Endodermal cell (in vitro differentiated cells): Measurements from ENCODE around the gene UNC5B. TPM values are rescaled to one million over a fixed set of nuclear protein-coding genes. Genes with fewer than 3 reads are reported as not detected.

Source experiments
- DNase-seq: peaks from one replicate; pipeline ENCODE4 v3.0.0-alpha.2; 2017
- H3K27ac ChIP-seq: 2 replicates; pipeline ENCODE4 v1.5.1; 2013; ENCODE audit warnings: mild to moderate bottlenecking, low read depth, low read length, moderate library complexity
- H3K27me3 ChIP-seq: 2 replicates; pipeline ENCODE4 v1.6.1; 2013; ENCODE audit warnings: mild to moderate bottlenecking, low read length, moderate library complexity; ENCODE audit not compliant: insufficient read depth, control insufficient read depth, poor library complexity, severe bottlenecking
- H3K36me3 ChIP-seq: 2 replicates; pipeline ENCODE4 v1.7.0; 2013; ENCODE audit warnings: mild to moderate bottlenecking, low read length, moderate library complexity; ENCODE audit not compliant: control insufficient read depth, insufficient read depth
- H3K4me1 ChIP-seq: one replicate; pipeline ENCODE4 v1.7.0; 2013; ENCODE audit warnings: low read length; ENCODE audit not compliant: control insufficient read depth, insufficient read depth
- H3K4me3 ChIP-seq: 2 replicates; pipeline ENCODE4 v1.5.1; 2013; ENCODE audit warnings: mild to moderate bottlenecking, low read length, moderate library complexity
- H3K9ac ChIP-seq: 2 replicates; pipeline ENCODE4 v1.6.1; 2013; ENCODE audit warnings: mild to moderate bottlenecking, low read length, moderate library complexity; ENCODE audit not compliant: poor library complexity, severe bottlenecking; ENCODE audit errors: extremely low read depth
- H3K9me3 ChIP-seq: 2 replicates; pipeline ENCODE4 v1.6.1; 2013; ENCODE audit warnings: mild to moderate bottlenecking, low read length, moderate library complexity; ENCODE audit not compliant: control insufficient read depth
- H3K27ac Mint-ChIP-seq: 2 replicates; pipeline ENCODE4 v1.8.0; 2020; ENCODE audit warnings: mixed read lengths
- H3K27me3 Mint-ChIP-seq: 2 replicates; pipeline ENCODE4 v1.8.0; 2021; ENCODE audit warnings: mild to moderate bottlenecking, mixed read lengths; ENCODE audit not compliant: insufficient read depth
- H3K36me3 Mint-ChIP-seq: 2 replicates; pipeline ENCODE4 v1.8.0; 2020; ENCODE audit warnings: low read depth, mixed read lengths
- H3K4me1 Mint-ChIP-seq: 2 replicates; pipeline ENCODE4 v1.8.0; 2020; ENCODE audit warnings: mixed read lengths
- H3K4me3 Mint-ChIP-seq: 2 replicates; pipeline ENCODE4 v1.8.0; 2020; ENCODE audit warnings: mild to moderate bottlenecking, moderate library complexity, mixed read lengths
- H3K9me3 Mint-ChIP-seq: 2 replicates; pipeline ENCODE4 v1.8.0; 2020; ENCODE audit warnings: mild to moderate bottlenecking, mixed read lengths
- WGBS, 2 experiments: methylation state at CpG; one replicate each; pipeline versions ENCODE4 v1.1.5 to v1.1.7; 2013; ENCODE audit warnings: missing lambda C conversion rate in 2 of 2, mixed read lengths in 1 of 2; ENCODE audit not compliant: insufficient coverage in 1 of 2, insufficient read length in 1 of 2; 5-methylcytosine and 5-hydroxymethylcytosine counted together
- total RNA-seq, 2 donors: library from RNA; stranded (reverse); fragmentation: NEBNext Ultra II Directional in 1 of 2; extraction: Animal tissue kit (Norgen Biotek cat#: 25700) in 1 of 2; gene quantifications; 2 replicates in 1 of 2; 3 replicates in 1 of 2; pipeline ENCODE4 v1.2.1, GENCODE V29; 2021
- TF ChIP-seq, protein P1 (sequence below): fragments of 200-600 bp; sonication (generic); conservative IDR thresholded peaks from 2 replicates; pipeline ENCODE4 v1.5.0; 2021; ENCODE audit warnings: antibody characterized with exemption, mild to moderate bottlenecking

Gene UNC5B
- total RNA-seq, 2 donors from 2014 or later, result 9.7 to 14.5 TPM

DNA sequence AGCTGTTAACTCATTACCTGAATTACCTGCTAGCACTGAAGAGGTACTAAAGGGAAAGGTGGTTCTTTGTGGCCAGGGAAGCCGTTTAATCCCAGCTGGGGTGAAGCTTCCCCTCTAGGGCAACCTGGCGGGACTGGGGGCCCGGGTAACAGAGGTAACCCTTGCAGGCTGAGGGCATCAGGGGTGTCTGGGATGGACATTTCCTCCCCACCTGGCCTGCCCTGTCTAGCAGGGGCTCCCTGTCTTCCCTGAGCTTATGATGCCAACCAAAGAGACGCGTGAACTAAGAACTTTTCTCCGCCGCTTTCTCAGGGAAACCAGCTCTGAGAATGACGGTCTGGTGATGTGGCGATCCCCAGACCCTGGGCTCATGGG lies 52.8 kb downstream of the UNC5B start:
- no peaks in the 10 kb centered on the region for H3K27me3 ChIP-seq
- H3K9me3 ChIP-seq, result no peaks in the 10 kb centered on the region
- H3K4me3 ChIP-seq, result no peak overlapping the region
- no peak overlapping the region for H3K9ac ChIP-seq
- WGBS, 2 experiments, result 93 to 97% methylated on average over 9 of the region's 9 CpGs
- Mint-ChIP-seq H3K4me1 (peaks cover 36% of the 10 kb centered on the region), H3K27ac (peak overlapping the region; percentile 55), H3K4me3 (no peak overlapping the region), H3K9me3 (no peaks in the 10 kb centered on the region), H3K36me3 (no peaks in the 10 kb centered on the region), H3K27me3 (no peaks in the 10 kb centered on the region)
- TF ChIP-seq, protein P1, sequence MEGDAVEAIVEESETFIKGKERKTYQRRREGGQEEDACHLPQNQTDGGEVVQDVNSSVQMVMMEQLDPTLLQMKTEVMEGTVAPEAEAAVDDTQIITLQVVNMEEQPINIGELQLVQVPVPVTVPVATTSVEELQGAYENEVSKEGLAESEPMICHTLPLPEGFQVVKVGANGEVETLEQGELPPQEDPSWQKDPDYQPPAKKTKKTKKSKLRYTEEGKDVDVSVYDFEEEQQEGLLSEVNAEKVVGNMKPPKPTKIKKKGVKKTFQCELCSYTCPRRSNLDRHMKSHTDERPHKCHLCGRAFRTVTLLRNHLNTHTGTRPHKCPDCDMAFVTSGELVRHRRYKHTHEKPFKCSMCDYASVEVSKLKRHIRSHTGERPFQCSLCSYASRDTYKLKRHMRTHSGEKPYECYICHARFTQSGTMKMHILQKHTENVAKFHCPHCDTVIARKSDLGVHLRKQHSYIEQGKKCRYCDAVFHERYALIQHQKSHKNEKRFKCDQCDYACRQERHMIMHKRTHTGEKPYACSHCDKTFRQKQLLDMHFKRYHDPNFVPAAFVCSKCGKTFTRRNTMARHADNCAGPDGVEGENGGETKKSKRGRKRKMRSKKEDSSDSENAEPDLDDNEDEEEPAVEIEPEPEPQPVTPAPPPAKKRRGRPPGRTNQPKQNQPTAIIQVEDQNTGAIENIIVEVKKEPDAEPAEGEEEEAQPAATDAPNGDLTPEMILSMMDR, result no peak
- peaks cover 16% of the 10 kb centered on the region for H3K4me1 ChIP-seq
- no peaks in the 10 kb centered on the region for H3K36me3 ChIP-seq
- no peak overlapping the region for H3K27ac ChIP-seq
- DNase-seq, result no peak

DNA sequence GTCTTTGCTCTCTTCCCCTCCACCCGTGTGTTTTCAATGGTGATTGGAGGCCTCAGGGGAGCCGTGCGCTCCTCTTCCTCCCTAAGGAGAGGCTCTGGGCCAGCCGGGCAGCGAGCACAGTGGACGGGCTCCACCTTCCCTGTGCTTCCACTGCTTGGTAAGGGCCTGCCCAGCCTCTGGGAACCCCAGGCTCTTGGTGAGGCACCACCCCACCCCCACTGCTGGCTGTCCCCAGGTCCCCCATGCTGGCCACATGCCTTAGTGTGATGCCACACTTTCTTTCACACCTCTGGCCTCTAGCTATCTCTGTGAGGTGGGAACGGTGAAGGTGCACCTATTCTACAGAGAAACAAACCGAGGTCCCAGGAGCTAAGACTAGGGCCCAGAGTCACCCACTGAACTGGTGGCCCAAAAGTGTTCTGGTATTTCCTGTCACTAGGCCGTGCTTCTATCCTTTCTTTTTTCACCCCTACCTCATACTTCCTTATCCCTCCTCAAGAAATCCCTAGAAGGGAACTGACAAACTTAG lies 53.3 kb downstream of the UNC5B start:
- Histone ChIP-seq H3K4me1 (peaks cover 16% of the 10 kb centered on the region), H3K4me3 (no peak overlapping the region), H3K27me3 (no peaks in the 10 kb centered on the region), H3K36me3 (no peaks in the 10 kb centered on the region), H3K9ac (no peak overlapping the region), H3K27ac (peak overlapping the region; percentile 68), H3K9me3 (no peaks in the 10 kb centered on the region)
- DNase-seq, result no peak
- peak overlapping the region; percentile 55 for H3K27ac Mint-ChIP-seq
- TF ChIP-seq, protein P1, result no peak
- WGBS, 2 experiments, result 91 to 100% methylated on average over 2 to 9 of the region's 9 CpGs
- H3K36me3 Mint-ChIP-seq, result no peaks in the 10 kb centered on the region
- peaks cover 36% of the 10 kb centered on the region for H3K4me1 Mint-ChIP-seq
- no peaks in the 10 kb centered on the region for H3K27me3 Mint-ChIP-seq
- H3K4me3 Mint-ChIP-seq, result no peak overlapping the region
- H3K9me3 Mint-ChIP-seq, result no peaks in the 10 kb centered on the region

DNA sequence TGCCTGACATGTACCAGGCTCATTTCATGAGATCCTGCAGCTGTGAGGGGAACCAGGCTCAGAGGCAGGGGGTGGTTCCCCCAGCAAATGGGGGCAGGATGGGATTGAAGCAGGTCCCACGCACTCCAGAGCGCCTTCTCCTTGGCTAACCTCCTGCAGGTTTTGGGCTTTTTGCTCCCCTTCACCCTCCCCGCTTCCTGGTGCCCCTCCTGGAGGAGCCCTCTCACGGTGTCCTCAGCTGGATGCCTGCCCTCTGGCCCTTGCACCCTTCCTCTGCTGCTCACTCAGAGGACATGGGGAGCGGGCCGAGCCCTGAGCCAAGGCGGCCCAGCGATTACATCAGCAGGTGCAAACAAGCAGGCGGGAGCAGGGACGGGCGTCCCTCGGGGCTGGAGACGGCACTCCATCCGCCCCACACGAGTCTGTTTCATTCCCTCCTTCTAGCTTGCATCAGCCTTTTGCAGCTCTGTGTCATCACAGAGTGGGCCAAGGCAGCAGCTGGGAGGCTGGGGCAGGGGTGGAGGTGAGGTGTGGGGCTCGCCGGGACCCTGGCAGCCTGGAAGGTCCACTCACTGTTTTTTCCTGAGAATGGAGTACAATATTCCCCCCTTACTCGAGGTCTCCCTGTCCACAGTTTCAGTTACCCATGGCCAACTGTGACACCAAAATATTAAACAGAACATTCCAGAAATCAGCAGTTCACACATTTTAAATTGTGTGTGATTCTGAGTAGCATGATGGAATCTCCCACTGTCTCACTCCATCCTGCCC lies 54.0 kb downstream of the UNC5B start:
- DNase-seq, result no peak
- Histone ChIP-seq H3K27ac (peak overlapping the region; percentile 68), H3K27me3 (no peaks in the 10 kb centered on the region), H3K9me3 (no peaks in the 10 kb centered on the region), H3K9ac (no peak overlapping the region), H3K4me3 (no peak overlapping the region), H3K4me1 (peaks cover 16% of the 10 kb centered on the region), H3K36me3 (no peaks in the 10 kb centered on the region)
- no peak overlapping the region for H3K27ac Mint-ChIP-seq
- no peaks in the 10 kb centered on the region for H3K36me3 Mint-ChIP-seq
- TF ChIP-seq, protein P1, result no peak
- no peaks in the 10 kb centered on the region for H3K9me3 Mint-ChIP-seq
- H3K27me3 Mint-ChIP-seq, result no peaks in the 10 kb centered on the region
- 85 to 89% methylated on average over 6 to 18 of the region's 18 CpGs for WGBS, 2 experiments
- H3K4me3 Mint-ChIP-seq, result no peak overlapping the region
- peaks cover 36% of the 10 kb centered on the region for H3K4me1 Mint-ChIP-seq
